Tibial artery (tissue), 4 donors: ENCODE data around the gene PPP6R3.
A peak's percentile ranks its signal among the peaks of the same experiment; 100 is the strongest.

Experiments
- DNase-seq, 2 donors: peaks; one replicate each; pipeline ENCODE4 v3.0.0-alpha.2; 2019
- H3K27ac ChIP-seq, 2 donors: fragments of 200-600 bp; sonication (generic) in 1 of 2; 1 replicate in 1 of 2; 2 replicates in 1 of 2; pipeline ENCODE4 v1.5.1; 2018 to 2019; ENCODE audit warnings: mild to moderate bottlenecking in 1 of 2
- H3K27me3 ChIP-seq, 2 donors: fragments of 200-600 bp; sonication (generic) in 1 of 2; one replicate each; pipeline versions ENCODE4 v1.5.1 to v1.6.0; 2016 to 2019
- H3K36me3 ChIP-seq, 3 donors: fragments of 200-600 bp; sonication (generic) in 2 of 3; one replicate each; pipeline ENCODE4 v1.5.1; 2016 to 2019; ENCODE audit warnings: mild to moderate bottlenecking in 2 of 3
- H3K4me1 ChIP-seq, 4 donors: fragments of 200-600 bp; sonication (generic) in 2 of 4; 1 replicate in 3 of 4; 2 replicates in 1 of 4; pipeline ENCODE4 v1.5.1; 2016 to 2019
- H3K4me3 ChIP-seq, 2 donors: fragments of 200-600 bp; sonication (generic) in 1 of 2; 1 replicate in 1 of 2; 2 replicates in 1 of 2; pipeline ENCODE4 v1.5.1; 2018 to 2019; ENCODE audit warnings: mild to moderate bottlenecking in 2 of 2
- H3K9me3 ChIP-seq, 3 donors: fragments of 200-600 bp; sonication (generic) in 1 of 3; one replicate each; pipeline ENCODE4 v1.5.1; 2016 to 2019
- intact Hi-C: fragments of 100-400 bp; cut with DNase I; formaldehyde crosslinking; loops from one replicate; pipeline ENCODE4 v1.15.0; 2023; ENCODE audit warnings: low total_unique reads
- TF ChIP-seq, protein P1 (sequence below), 2 experiments: fragments of 200-600 bp in 1 of 2; fragments of 450-650 bp in 1 of 2; IDR thresholded peaks; one replicate each; pipeline ENCODE4 v1.5.1; 2017 to 2019; ENCODE audit warnings: antibody characterized with exemption in 2 of 2, mild to moderate bottlenecking in 1 of 2, moderate library complexity in 1 of 2

Gene PPP6R3

DNA sequence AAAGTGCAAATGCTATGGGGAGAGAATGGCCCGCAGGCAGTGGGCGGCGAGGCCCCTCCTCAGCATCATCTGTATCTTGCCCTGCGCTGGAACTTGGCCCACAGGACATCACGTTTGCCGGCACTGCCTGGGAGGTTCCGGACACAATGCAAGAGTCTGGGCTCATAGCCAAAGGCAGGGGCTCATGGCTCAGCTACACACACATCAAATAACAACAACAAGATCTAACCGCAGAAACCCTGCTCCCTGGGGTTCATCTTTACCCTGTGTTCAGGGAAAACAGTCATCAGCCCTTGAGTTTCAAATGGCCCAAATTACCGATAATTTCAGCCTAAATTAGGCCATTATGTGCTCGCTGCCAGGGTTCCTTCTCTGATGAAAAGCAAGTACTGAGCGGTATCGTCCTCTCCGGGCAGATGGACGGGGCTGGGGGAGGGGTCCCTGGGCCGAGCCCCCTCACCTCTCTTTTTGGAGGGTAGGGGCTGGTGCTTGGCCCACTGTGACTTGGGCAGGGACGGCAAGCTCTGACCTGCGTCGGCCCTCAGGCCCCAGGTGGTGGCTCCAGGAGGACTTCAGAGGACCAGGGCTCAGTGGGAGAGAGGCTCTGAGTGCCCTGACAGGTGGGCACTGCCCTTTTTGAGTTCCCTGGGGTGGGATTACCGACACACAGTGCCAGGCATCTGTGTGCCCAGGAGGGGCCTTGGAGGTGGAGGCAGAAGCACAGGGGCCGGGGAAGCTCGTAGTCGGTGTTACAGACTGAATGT is 198.8 kb downstream of the PPP6R3 start:
- DNase-seq: peak; percentile 66 to 77
- intact Hi-C loops: no loop called here
- Histone ChIP-seq H3K27ac (no peak overlapping the region), H3K27me3 (peaks cover 0 to 37% of the 10 kb centered on the region in 2 donors), H3K4me3 (no peak overlapping the region), H3K4me1 (peaks cover 0 to 5% (median 0%) of the 10 kb centered on the region in 4 donors), H3K9me3 (peaks cover 0 to 4% (median 0%) of the 10 kb centered on the region in 3 donors), H3K36me3 (no peaks in the 10 kb centered on the region)
- TF ChIP-seq, protein P1, sequence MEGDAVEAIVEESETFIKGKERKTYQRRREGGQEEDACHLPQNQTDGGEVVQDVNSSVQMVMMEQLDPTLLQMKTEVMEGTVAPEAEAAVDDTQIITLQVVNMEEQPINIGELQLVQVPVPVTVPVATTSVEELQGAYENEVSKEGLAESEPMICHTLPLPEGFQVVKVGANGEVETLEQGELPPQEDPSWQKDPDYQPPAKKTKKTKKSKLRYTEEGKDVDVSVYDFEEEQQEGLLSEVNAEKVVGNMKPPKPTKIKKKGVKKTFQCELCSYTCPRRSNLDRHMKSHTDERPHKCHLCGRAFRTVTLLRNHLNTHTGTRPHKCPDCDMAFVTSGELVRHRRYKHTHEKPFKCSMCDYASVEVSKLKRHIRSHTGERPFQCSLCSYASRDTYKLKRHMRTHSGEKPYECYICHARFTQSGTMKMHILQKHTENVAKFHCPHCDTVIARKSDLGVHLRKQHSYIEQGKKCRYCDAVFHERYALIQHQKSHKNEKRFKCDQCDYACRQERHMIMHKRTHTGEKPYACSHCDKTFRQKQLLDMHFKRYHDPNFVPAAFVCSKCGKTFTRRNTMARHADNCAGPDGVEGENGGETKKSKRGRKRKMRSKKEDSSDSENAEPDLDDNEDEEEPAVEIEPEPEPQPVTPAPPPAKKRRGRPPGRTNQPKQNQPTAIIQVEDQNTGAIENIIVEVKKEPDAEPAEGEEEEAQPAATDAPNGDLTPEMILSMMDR (IDR thresholded peaks at IDR 0.05): no peak

DNA sequence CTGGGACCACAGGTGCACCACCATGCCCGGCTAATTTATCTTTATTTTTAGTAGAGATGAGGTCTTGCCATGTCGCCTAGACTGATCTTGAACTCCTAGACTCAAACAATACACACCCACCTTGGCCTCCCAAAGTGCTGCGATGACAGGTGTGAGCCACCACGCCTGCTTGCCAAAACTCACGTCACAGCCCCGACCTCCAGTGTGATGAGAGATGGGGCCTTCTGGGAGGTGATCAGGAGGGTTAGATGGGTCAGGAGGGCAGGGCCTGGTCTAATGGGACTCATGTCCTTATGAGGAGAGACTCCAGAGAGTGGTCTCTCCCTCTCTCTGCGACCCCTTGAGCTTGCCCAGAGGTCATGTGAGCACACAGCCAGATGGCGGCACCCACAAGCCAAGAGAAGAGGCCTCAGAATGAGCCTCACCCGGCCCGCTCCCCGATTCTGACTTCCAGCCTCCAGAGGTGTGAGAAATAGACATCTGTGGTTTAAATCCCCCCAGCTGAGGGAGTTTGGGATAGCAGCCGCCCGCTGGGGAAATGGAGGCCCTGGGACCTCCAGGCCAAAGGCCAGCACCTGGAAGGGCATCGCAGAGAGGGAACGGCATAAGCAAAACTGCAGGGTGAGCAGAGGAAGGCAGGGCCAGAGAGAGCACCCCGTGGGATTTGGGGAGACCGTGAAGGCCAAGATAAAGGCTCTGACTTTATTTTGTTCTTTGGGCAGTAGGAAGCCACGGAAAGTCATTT is 199.7 kb downstream of the PPP6R3 start:
- H3K27ac ChIP-seq: no peak overlapping the region
- peaks cover 0 to 5% (median 0%) of the 10 kb centered on the region in 4 donors for H3K4me1 ChIP-seq
- intact Hi-C loops: no loop called here
- no peaks in the 10 kb centered on the region for H3K9me3 ChIP-seq
- H3K27me3 ChIP-seq: peaks cover 0 to 43% of the 10 kb centered on the region in 2 donors
- DNase-seq: no peak
- no peaks in the 10 kb centered on the region for H3K36me3 ChIP-seq
- TF ChIP-seq, protein P1 (IDR thresholded peaks at IDR 0.05): no peak
- H3K4me3 ChIP-seq: no peak overlapping the region

DNA sequence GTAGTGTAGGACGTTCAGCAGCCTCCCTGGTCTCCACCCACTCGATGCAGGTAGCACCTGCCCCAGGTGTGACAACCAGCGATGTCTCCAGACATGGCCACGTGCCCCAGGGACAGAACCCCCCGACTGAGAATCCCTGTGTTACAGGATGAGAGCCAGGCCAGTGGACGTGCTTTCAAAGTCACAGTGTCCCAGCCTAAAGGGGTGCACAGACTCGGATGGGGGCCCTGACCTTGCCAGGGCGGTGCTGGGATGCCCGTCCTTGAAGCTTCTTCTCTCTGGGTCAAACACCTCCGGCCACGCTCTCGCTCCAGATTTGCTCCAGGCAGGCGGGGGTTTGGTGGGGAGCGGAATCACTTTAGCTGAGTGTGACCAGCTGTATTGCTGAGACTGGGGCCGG is 200.5 kb downstream of the PPP6R3 start:
- Histone ChIP-seq H3K27ac (no peak overlapping the region), H3K4me3 (no peak overlapping the region), H3K36me3 (no peaks in the 10 kb centered on the region), H3K27me3 (peaks cover 0 to 42% of the 10 kb centered on the region in 2 donors), H3K9me3 (no peaks in the 10 kb centered on the region), H3K4me1 (peaks cover 0 to 5% (median 0%) of the 10 kb centered on the region in 4 donors)
- DNase-seq: peak in 1 of 2 donors; percentile 9
- TF ChIP-seq, protein P1 (IDR thresholded peaks at IDR 0.05): no peak
- intact Hi-C loops: no loop called here

DNA sequence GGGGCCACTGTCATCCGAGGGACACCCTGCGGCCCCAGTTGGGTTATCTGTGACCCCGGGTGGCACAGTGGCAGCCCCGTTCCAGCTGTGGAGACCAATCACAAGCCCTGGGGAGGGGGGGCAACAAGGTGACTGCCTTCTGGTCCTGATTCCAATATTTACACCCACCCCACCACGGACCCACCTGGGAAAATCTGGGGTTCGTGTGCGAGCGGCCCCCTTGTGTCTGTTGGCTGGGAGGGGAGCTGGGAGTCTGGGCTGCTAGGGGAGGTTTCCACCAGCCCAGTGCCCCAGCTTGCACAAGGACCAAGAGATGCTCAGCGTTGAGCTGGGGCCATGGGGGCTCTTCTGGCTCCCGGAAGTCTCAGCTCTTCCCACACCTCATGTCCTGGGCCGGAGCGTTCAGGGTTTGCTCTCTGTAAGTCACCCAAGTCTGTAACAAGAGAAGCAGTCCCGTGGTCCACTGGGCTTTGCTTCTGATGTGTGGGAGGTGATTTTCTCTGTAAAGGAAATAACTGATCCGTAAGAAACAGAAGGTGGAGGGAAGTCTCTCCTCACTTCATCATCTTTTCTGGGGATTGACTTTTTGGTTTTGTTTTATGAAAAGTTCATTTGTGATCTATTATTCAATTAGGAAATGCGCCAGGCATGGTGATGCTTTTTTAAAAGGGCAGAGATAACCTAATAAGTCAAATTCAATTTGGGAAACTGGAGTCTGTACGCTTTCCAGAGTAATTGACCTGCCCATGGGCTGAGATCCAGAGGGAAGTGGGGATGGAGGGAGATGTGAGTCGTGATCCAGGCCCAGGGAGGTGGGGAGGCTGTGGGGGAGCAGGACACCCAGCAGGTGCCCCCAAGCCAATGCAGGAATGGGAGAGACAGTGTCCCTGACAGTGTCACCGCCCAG is 201.4 kb downstream of the PPP6R3 start:
- peak; percentile 18 to 50 for DNase-seq
- TF ChIP-seq, protein P1 (IDR thresholded peaks at IDR 0.05): no peak
- intact Hi-C loops: no loop called here

DNA sequence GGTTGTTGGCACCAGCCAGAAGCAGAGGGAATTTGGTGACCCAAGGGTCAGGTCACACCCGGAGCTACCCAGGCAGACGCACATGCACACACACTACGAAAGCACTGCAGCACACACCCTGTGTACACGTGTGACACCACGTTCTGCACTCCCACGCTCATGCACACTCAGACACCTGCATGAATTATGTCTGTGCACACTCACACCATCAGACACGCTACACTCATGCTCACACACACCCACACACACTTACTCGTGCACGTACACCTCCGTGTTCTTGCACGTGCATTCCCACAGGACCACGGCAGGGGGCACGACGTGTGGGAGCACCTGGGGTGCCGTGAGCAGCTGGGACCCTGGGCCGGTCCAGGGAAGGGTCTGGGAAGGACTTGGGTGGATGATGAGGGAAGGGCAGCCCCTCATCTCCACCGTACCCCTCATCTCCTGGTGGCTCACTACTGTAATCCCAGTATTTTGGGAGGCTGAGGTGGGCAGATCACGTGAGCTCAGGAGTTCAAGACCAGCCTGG is 203.0 kb downstream of the PPP6R3 start:
- Histone ChIP-seq H3K4me3 (no peak overlapping the region), H3K9me3 (no peaks in the 10 kb centered on the region), H3K27ac (no peak overlapping the region), H3K4me1 (peaks cover 0 to 5% (median 0%) of the 10 kb centered on the region in 4 donors), H3K27me3 (peaks cover 0 to 38% of the 10 kb centered on the region in 2 donors), H3K36me3 (no peaks in the 10 kb centered on the region)
- DNase-seq: peak in 1 of 2 donors; percentile 55
- intact Hi-C loops: no loop called here
- TF ChIP-seq, protein P1 (IDR thresholded peaks at IDR 0.05): no peak

More for the DNA sequence above, 201.4 kb downstream of the PPP6R3 start:
- Histone ChIP-seq H3K9me3 (no peaks in the 10 kb centered on the region), H3K4me3 (no peak overlapping the region), H3K36me3 (no peaks in the 10 kb centered on the region), H3K27ac (no peak overlapping the region), H3K27me3 (peaks cover 0 to 38% of the 10 kb centered on the region in 2 donors), H3K4me1 (peaks cover 0 to 5% (median 0%) of the 10 kb centered on the region in 4 donors)
